KMS-11 (cell line): ENCODE results near the gene CSMD2.

Experiments used
- H2AFZ ChIP-seq: fragments of 200-600 bp; sonication (generic); 2 replicates; pipeline ENCODE4 v1.6.1; 2016; ENCODE audit warnings: antibody characterized with exemption, mixed run types, low read depth
- H3K27ac ChIP-seq: fragments of 200-600 bp; sonication (generic); 2 replicates; pipeline ENCODE4 v1.6.1; 2016; ENCODE audit warnings: mild to moderate bottlenecking, mixed run types
- H3K27me3 ChIP-seq: fragments of 200-600 bp; sonication (generic); 2 replicates; pipeline ENCODE4 v1.6.1; 2017; ENCODE audit warnings: mild to moderate bottlenecking, low read depth, mixed run types, moderate library complexity; ENCODE audit not compliant: insufficient read depth
- H3K36me3 ChIP-seq: fragments of 200-600 bp; sonication (generic); 2 replicates; pipeline ENCODE4 v1.6.1; 2017; ENCODE audit warnings: mild to moderate bottlenecking, mixed run types; ENCODE audit not compliant: insufficient read depth
- H3K4me1 ChIP-seq: fragments of 200-600 bp; sonication (generic); 2 replicates; pipeline ENCODE4 v1.6.1; 2016; ENCODE audit warnings: mild to moderate bottlenecking, low read depth, mixed run types; ENCODE audit not compliant: poor library complexity, severe bottlenecking
- H3K4me2 ChIP-seq: fragments of 200-600 bp; sonication (generic); 2 replicates; pipeline ENCODE4 v1.7.0; 2016; ENCODE audit warnings: mild to moderate bottlenecking, mixed run types
- H3K4me3 ChIP-seq: fragments of 200-600 bp; sonication (generic); IDR thresholded peaks from 2 replicates; pipeline ENCODE4 v1.6.1; 2017; ENCODE audit warnings: low read depth, low read length, mixed read lengths; ENCODE audit not compliant: insufficient read depth
- H3K79me2 ChIP-seq: fragments of 200-600 bp; sonication (generic); 2 replicates; pipeline ENCODE4 v1.6.1; 2016; ENCODE audit warnings: low read depth, mixed run types; ENCODE audit not compliant: insufficient read depth
- H3K9ac ChIP-seq: fragments of 200-600 bp; sonication (generic); 2 replicates; pipeline ENCODE4 v1.6.1; 2016; ENCODE audit warnings: mild to moderate bottlenecking, mixed run types
- H4K20me1 ChIP-seq: fragments of 200-600 bp; sonication (generic); 2 replicates; pipeline ENCODE4 v1.6.1; 2016; ENCODE audit warnings: mild to moderate bottlenecking, mixed run types; ENCODE audit not compliant: insufficient read depth
- CTCF ChIP-seq: fragments of 200-600 bp; sonication (generic); conservative IDR thresholded peaks from 2 replicates; pipeline ENCODE4 v1.6.1; 2017; ENCODE audit warnings: low read depth, mild to moderate bottlenecking, antibody characterized with exemption, low read length, moderate library complexity, mixed read lengths

Gene CSMD2

GRCh38 chr1:33657833-33658232 lies 507.2 kb downstream of the CSMD2 start:
- H3K4me3 ChIP-seq: no peak overlapping the region
- no peaks in the 10 kb centered on the region for H3K36me3 ChIP-seq
- H3K9ac ChIP-seq: no peak overlapping the region
- TF ChIP-seq CTCF: no peak
- H3K27me3 ChIP-seq: no peaks in the 10 kb centered on the region; the same call in 1 of the 2 replicates
- H3K79me2 ChIP-seq: no peaks in the 10 kb centered on the region
- H3K4me1 ChIP-seq: no peaks in the 10 kb centered on the region
- no peak overlapping the region for H2AFZ ChIP-seq
- no peaks in the 10 kb centered on the region for H4K20me1 ChIP-seq
- H3K27ac ChIP-seq: no peak overlapping the region
- no peak overlapping the region for H3K4me2 ChIP-seq

DNA sequence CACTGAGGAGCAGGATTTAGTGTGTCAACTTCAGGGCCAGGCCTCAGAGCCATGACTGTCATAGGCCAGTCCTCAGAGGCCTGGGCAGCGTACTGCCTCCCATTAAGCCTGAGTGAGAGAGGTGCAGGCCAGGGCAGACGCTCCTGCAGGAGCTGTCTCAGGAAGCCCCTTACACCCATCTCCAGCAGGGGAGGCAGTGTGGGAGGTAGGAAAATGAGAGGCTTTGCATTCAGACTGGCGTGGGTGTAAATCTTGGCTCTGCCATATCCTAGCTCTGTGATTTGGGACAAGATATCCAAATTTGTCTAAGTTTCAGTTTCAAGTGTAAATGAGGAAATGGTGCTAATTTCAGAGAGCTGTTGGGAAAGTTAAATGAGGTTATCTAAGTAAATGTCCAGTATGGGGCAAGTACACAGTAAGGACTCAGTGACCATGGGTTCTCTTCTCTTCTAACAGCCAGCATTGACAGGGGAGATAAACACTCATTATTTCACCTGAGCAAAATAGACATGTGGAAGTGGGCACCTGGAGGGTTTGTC lies 508.5 kb downstream of the CSMD2 start:
- TF ChIP-seq CTCF: no peak
- no peaks in the 10 kb centered on the region for H3K36me3 ChIP-seq
- H3K79me2 ChIP-seq: no peaks in the 10 kb centered on the region
- H3K9ac ChIP-seq: no peak overlapping the region
- H3K4me1 ChIP-seq: no peaks in the 10 kb centered on the region
- no peak overlapping the region for H3K4me2 ChIP-seq
- H4K20me1 ChIP-seq: no peaks in the 10 kb centered on the region
- H2AFZ ChIP-seq: no peak overlapping the region
- no peaks in the 10 kb centered on the region; the same call in 1 of the 2 replicates for H3K27me3 ChIP-seq
- H3K4me3 ChIP-seq: no peak overlapping the region
- no peak overlapping the region for H3K27ac ChIP-seq

- Histone ChIP-seq H3K4me3 (no peak overlapping the region), H3K4me1 (no peaks in the 10 kb centered on the region), H3K27me3 (no peaks in the 10 kb centered on the region; the same call in 1 of the 2 replicates), H2AFZ (no peak overlapping the region), H3K4me2 (no peak overlapping the region), H4K20me1 (no peaks in the 10 kb centered on the region), H3K36me3 (no peaks in the 10 kb centered on the region), H3K79me2 (no peaks in the 10 kb centered on the region), H3K27ac (no peak overlapping the region), H3K9ac (no peak overlapping the region)
- TF ChIP-seq CTCF: no peak
Measured at GRCh38 chr1:33655496-33655895, 509.5 kb downstream of the CSMD2 start.

DNA sequence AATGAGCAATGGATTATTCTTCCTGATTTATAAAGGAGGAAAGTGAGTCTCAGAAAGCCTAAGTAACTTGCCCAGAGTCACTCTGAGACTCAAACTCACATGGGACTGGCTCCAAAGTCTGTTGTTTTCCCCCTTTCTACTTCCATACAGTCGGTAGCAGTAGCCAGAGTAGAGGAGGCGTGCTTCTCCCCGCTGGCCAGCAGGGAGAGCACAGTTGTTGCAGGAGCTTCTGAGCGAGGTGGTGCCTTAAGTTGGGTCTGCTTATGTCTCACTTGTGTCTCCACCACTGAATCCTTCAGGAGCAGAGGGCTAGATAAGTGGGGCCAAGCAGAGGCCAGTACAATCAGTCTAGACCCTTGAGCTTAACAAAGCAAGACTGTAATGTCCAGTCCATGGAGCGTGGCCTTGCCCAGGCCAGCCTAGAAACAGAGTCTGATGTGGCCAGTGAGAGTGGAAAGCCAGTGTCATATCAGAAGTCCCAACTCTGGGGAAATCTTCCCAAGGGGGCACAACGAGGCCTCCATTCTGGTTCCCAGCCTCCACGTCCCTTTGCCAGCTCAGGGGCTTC lies 510.7 kb downstream of the CSMD2 start:
- H3K9ac ChIP-seq: no peak overlapping the region
- no peaks in the 10 kb centered on the region for H4K20me1 ChIP-seq
- no peaks in the 10 kb centered on the region for H3K79me2 ChIP-seq
- H3K4me1 ChIP-seq: no peaks in the 10 kb centered on the region
- no peak overlapping the region for H2AFZ ChIP-seq
- H3K4me3 ChIP-seq: no peak overlapping the region
- no peak overlapping the region for H3K4me2 ChIP-seq
- H3K27me3 ChIP-seq: no peaks in the 10 kb centered on the region; the same call in 1 of the 2 replicates
- no peak overlapping the region for H3K27ac ChIP-seq
- TF ChIP-seq CTCF: no peak
- H3K36me3 ChIP-seq: no peaks in the 10 kb centered on the region
